GM12878 (cell line): ENCODE measurements around the gene MAGI1.

Source experiments
- CHD1 ChIP-seq: IDR thresholded peaks from 2 replicates; pipeline ENCODE4 v1.6.1; 2012; ENCODE audit warnings: low read depth, low read length, improper control_type of control experiment
- EZH2 ChIP-seq: IDR thresholded peaks from 2 replicates; pipeline ENCODE4 v1.6.1; 2012; ENCODE audit warnings: low read depth, mild to moderate bottlenecking, control low read depth, inconsistent platforms, low read length, borderline replicate concordance; ENCODE audit not compliant: control insufficient read depth
- FOS ChIP-seq: IDR thresholded peaks from 3 replicates; pipeline ENCODE4 v1.6.1; 2011; ENCODE audit warnings: borderline replicate concordance; ENCODE audit not compliant: insufficient read length; ENCODE audit errors: extremely low read depth
- NFIC ChIP-seq: IDR thresholded peaks from 2 replicates; pipeline ENCODE4 v1.6.1; 2012; ENCODE audit warnings: low read depth, mild to moderate bottlenecking, inconsistent platforms, low read length, moderate library complexity
- POLR2A ChIP-seq: IDR thresholded peaks from 2 replicates; pipeline ENCODE4 v1.6.1; 2011; ENCODE audit warnings: low read depth, mild to moderate bottlenecking, low read length
- SMARCA5 ChIP-seq: fragments of 450-650 bp; IDR thresholded peaks from 2 replicates; pipeline ENCODE4 v1.6.1; 2017; ENCODE audit warnings: mild to moderate bottlenecking
- SRF ChIP-seq, 2 experiments: IDR thresholded peaks; 2 replicates each; pipeline ENCODE4 v1.6.1; 2011; ENCODE audit warnings: low read depth in 2 of 2, low read length in 2 of 2, mild to moderate bottlenecking in 1 of 2, moderate library complexity in 1 of 2
- ZZZ3 ChIP-seq: IDR thresholded peaks from 2 replicates; pipeline ENCODE4 v1.6.1; 2011; ENCODE audit warnings: low read depth; ENCODE audit not compliant: control insufficient read depth, insufficient read length
- TF ChIP-seq, protein P1 (sequence below), 3 experiments: IDR thresholded peaks in 2 of 3; conservative IDR thresholded peaks in 1 of 3; 2 replicates each; pipeline ENCODE4 v1.5.1; 2011; ENCODE audit warnings: low read depth in 3 of 3, low read length in 3 of 3, mild to moderate bottlenecking in 3 of 3, control low read depth in 2 of 3, moderate library complexity in 2 of 3, inconsistent platforms in 1 of 3, mixed read lengths in 1 of 3; ENCODE audit not compliant: control insufficient read depth in 2 of 3, insufficient read depth in 1 of 3; ENCODE audit errors: extremely low read depth in 1 of 3
- TF ChIP-seq, protein P2 (sequence below): fragments of 450-650 bp; IDR thresholded peaks from 2 replicates; pipeline ENCODE4 v1.6.1; 2017; ENCODE audit warnings: antibody characterized with exemption, mild to moderate bottlenecking, moderate library complexity

DNA sequence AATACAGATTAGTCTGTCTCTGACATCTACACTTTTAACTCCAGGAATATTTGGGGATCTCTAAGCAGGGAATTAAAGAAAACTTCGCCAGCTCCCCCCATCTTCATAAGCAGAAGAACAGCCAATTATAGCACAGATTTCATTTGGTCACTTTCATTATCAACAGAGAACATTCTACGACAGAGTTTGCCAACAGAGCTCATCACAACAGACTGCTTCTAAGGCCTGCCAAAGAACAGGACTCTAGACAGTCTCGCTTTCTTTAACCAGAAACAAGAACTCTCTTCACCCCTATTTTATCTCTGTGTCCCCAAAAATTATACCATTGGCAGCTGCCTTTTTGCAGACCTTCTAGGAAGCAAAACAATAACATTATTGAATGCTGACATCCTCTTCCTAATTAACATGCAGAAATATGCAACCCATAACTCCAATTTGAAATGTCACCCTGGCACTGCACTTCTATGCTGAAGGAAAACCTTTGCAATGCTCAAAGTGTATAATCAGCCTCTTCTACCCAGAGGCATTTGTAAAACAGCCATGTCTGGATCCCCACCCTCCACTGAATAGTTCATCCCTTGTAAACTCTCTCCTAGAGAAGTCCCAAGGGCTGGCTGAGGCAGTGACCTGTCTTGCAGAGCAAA is 552.8 kb downstream of the MAGI1 start:
- no peak for TF ChIP-seq CHD1
- no peak for TF ChIP-seq EZH2
- TF ChIP-seq FOS, result no peak
- TF ChIP-seq, protein P1, sequence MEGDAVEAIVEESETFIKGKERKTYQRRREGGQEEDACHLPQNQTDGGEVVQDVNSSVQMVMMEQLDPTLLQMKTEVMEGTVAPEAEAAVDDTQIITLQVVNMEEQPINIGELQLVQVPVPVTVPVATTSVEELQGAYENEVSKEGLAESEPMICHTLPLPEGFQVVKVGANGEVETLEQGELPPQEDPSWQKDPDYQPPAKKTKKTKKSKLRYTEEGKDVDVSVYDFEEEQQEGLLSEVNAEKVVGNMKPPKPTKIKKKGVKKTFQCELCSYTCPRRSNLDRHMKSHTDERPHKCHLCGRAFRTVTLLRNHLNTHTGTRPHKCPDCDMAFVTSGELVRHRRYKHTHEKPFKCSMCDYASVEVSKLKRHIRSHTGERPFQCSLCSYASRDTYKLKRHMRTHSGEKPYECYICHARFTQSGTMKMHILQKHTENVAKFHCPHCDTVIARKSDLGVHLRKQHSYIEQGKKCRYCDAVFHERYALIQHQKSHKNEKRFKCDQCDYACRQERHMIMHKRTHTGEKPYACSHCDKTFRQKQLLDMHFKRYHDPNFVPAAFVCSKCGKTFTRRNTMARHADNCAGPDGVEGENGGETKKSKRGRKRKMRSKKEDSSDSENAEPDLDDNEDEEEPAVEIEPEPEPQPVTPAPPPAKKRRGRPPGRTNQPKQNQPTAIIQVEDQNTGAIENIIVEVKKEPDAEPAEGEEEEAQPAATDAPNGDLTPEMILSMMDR (IDR thresholded peaks at IDR 0.05 in 2 of 3, conservative IDR thresholded peaks at IDR 0.05 in 1 of 3; ENCODE audit: control insufficient read depth in 2 of 3, extremely low read depth in 1 of 3, insufficient read depth in 1 of 3, low read depth in 3 of 3, low read length in 3 of 3), result no peak
- no peak for TF ChIP-seq ZZZ3
- no peak for TF ChIP-seq POLR2A
- no peak for TF ChIP-seq NFIC
- no peak for TF ChIP-seq SMARCA5
- no peak for TF ChIP-seq SRF (IDR thresholded peaks at IDR 0.05; ENCODE audit: low read depth in 2 of 2, low read length in 2 of 2)
- TF ChIP-seq, protein P2, sequence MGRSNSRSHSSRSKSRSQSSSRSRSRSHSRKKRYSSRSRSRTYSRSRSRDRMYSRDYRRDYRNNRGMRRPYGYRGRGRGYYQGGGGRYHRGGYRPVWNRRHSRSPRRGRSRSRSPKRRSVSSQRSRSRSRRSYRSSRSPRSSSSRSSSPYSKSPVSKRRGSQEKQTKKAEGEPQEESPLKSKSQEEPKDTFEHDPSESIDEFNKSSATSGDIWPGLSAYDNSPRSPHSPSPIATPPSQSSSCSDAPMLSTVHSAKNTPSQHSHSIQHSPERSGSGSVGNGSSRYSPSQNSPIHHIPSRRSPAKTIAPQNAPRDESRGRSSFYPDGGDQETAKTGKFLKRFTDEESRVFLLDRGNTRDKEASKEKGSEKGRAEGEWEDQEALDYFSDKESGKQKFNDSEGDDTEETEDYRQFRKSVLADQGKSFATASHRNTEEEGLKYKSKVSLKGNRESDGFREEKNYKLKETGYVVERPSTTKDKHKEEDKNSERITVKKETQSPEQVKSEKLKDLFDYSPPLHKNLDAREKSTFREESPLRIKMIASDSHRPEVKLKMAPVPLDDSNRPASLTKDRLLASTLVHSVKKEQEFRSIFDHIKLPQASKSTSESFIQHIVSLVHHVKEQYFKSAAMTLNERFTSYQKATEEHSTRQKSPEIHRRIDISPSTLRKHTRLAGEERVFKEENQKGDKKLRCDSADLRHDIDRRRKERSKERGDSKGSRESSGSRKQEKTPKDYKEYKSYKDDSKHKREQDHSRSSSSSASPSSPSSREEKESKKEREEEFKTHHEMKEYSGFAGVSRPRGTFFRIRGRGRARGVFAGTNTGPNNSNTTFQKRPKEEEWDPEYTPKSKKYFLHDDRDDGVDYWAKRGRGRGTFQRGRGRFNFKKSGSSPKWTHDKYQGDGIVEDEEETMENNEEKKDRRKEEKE, result no peak
